Activated CD4-positive, alpha-beta T cell treated with anti-CD3 and anti-CD28 coated beads, Interleukin-2, amount 50 U/mL, for 1 hour (primary cell): ENCODE data around the gene GTF2IRD1.

Experiments
- DNase-seq: peaks from one replicate; pipeline ENCODE4 v3.0.0-alpha.2; 2020

The GTF2IRD1 gene

GRCh38 chr7:74570533-74571156 lies 116.9 kb downstream of the GTF2IRD1 start:
- DNase-seq, result no peak

GRCh38 chr7:74572301-74572979 lies 118.7 kb downstream of the GTF2IRD1 start:
- no peak for DNase-seq

- DNase-seq, result no peak
Measured at GRCh38 chr7:74573512-74573911, 119.8 kb downstream of the GTF2IRD1 start.

GRCh38 chr7:74575083-74575784 lies 121.5 kb downstream of the GTF2IRD1 start:
- no peak for DNase-seq

- no peak for DNase-seq
Measured at GRCh38 chr7:74575811-74576210, 122.1 kb downstream of the GTF2IRD1 start.

- DNase-seq, result no peak
Measured at GRCh38 chr7:74579800-74580685, 126.3 kb downstream of the GTF2IRD1 start.

- no peak for DNase-seq
Measured at GRCh38 chr7:74581916-74582440, 128.3 kb downstream of the GTF2IRD1 start.

GRCh38 chr7:74582447-74583039 lies 128.8 kb downstream of the GTF2IRD1 start:
- no peak for DNase-seq

GRCh38 chr7:74583630-74584029 lies 129.9 kb downstream of the GTF2IRD1 start:
- DNase-seq, result no peak

GRCh38 chr7:74584160-74584954 lies 130.7 kb downstream of the GTF2IRD1 start:
- DNase-seq, result no peak

- DNase-seq, result no peak
Measured at GRCh38 chr7:74585844-74586243, 132.1 kb downstream of the GTF2IRD1 start.

GRCh38 chr7:74586258-74587175 lies 132.8 kb downstream of the GTF2IRD1 start:
- no peak for DNase-seq

- no peak for DNase-seq
Measured at GRCh38 chr7:74587435-74588126, 133.9 kb downstream of the GTF2IRD1 start.

GRCh38 chr7:74590813-74591212 lies 137.1 kb downstream of the GTF2IRD1 start:
- no peak for DNase-seq

- DNase-seq, result no peak
Measured at GRCh38 chr7:74598558-74598957, 144.9 kb downstream of the GTF2IRD1 start.

GRCh38 chr7:74599244-74599643 lies 145.5 kb downstream of the GTF2IRD1 start:
- no peak for DNase-seq

GRCh38 chr7:74604326-74605020 lies 150.8 kb downstream of the GTF2IRD1 start:
- no peak for DNase-seq

- peak; percentile 22 for DNase-seq
Measured at GRCh38 chr7:74606101-74606908, 152.6 kb downstream of the GTF2IRD1 start.
